ENCODE data around the gene BPIFA1.

GRCh38 chr20:33287884-33288283 is 52.1 kb downstream of the BPIFA1 start:
- no peak for TF ChIP-seq POLR2A (IDR thresholded peaks at IDR 0.05)
- no peak for TF ChIP-seq CTCF (IDR thresholded peaks at IDR 0.05)
